ENCODE data around the gene AP4B1.

Gene AP4B1

GRCh38 chr1:113922957-113923356 is 18.4 kb upstream of the AP4B1 start:
- Histone ChIP-seq H3K36me3 (no peaks in the 10 kb centered on the region), H3K27ac (no peak overlapping the region), H3K4me1 (peaks cover 0 to 8% (median 2%) of the 10 kb centered on the region in 4 donors), H3K9me3 (no peaks in the 10 kb centered on the region), H3K27me3 (no peaks in the 10 kb centered on the region), H3K4me3 (no peak overlapping the region)
- intact Hi-C loops (cut with DNase I; ENCODE audit: low total_unique reads): no loop called here
- no peak for DNase-seq
- TF ChIP-seq, protein P1, sequence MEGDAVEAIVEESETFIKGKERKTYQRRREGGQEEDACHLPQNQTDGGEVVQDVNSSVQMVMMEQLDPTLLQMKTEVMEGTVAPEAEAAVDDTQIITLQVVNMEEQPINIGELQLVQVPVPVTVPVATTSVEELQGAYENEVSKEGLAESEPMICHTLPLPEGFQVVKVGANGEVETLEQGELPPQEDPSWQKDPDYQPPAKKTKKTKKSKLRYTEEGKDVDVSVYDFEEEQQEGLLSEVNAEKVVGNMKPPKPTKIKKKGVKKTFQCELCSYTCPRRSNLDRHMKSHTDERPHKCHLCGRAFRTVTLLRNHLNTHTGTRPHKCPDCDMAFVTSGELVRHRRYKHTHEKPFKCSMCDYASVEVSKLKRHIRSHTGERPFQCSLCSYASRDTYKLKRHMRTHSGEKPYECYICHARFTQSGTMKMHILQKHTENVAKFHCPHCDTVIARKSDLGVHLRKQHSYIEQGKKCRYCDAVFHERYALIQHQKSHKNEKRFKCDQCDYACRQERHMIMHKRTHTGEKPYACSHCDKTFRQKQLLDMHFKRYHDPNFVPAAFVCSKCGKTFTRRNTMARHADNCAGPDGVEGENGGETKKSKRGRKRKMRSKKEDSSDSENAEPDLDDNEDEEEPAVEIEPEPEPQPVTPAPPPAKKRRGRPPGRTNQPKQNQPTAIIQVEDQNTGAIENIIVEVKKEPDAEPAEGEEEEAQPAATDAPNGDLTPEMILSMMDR (IDR thresholded peaks at IDR 0.05): no peak

DNA sequence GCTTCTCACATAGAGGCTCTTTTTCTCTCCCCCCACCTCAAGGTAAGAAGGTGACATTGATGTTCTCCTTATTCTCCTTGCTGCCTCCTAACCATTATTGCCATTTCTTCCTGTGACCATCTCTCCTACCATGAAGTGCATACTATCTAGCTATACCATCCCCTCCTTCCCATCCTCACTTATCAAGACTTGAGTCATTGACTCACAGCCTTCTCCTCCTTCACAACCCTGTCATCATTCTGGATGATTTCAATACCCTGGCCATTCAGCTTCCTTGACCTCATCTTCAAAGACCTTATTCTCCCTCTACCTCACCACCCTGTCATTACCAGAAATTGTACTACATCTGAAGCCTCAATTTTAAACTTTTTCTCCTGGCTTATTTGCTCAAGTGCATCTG is 13.6 kb upstream of the AP4B1 start:
- TF ChIP-seq, protein P1 (IDR thresholded peaks at IDR 0.05): no peak
- Histone ChIP-seq H3K9me3 (no peaks in the 10 kb centered on the region), H3K27me3 (no peaks in the 10 kb centered on the region), H3K4me1 (peaks cover 0 to 3% (median 2%) of the 10 kb centered on the region in 4 donors), H3K27ac (no peak overlapping the region), H3K36me3 (no peaks in the 10 kb centered on the region), H3K4me3 (no peak overlapping the region)
- intact Hi-C loops (cut with DNase I; ENCODE audit: low total_unique reads): no loop called here
- DNase-seq: no peak

DNA sequence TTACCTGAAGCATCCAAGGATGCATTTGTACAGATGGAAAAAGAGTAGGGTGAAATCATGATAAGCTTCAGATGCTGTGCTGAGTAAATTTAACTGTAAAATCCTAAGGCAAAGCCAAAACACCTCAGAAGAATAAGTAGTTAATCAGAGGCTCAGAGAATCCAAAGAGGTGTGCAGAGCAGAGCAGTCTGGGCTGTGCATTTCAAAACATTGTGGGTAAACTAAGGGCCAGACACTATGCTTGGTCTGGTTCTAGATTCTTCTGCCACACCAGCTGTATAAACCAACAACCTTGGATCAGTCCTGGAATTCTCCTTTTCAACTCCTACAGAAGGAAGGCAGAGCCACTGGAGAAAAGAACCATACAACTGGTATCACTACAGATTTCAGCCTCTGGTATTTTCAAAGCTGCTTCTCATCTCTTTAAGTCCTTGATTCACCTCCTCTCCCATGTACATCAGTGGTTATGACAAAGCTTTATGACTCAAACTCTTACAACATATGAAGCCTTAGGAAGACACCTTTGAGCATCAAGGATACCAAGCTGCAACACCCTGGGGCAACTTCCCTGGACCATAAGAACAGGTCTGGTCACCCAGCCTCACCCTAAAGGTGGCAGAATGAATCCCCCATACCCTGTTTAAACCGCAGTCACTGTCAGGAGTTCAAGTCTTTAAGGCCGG is 12.9 kb upstream of the AP4B1 start:
- Histone ChIP-seq H3K4me3 (no peak overlapping the region), H3K36me3 (no peaks in the 10 kb centered on the region), H3K9me3 (no peaks in the 10 kb centered on the region), H3K27ac (no peak overlapping the region), H3K27me3 (no peaks in the 10 kb centered on the region), H3K4me1 (peaks cover 0 to 10% (median 9%) of the 10 kb centered on the region in 4 donors)
- intact Hi-C loops (cut with DNase I; ENCODE audit: low total_unique reads): no loop called here
- no peak for DNase-seq
- TF ChIP-seq, protein P1 (IDR thresholded peaks at IDR 0.05): no peak

DNA sequence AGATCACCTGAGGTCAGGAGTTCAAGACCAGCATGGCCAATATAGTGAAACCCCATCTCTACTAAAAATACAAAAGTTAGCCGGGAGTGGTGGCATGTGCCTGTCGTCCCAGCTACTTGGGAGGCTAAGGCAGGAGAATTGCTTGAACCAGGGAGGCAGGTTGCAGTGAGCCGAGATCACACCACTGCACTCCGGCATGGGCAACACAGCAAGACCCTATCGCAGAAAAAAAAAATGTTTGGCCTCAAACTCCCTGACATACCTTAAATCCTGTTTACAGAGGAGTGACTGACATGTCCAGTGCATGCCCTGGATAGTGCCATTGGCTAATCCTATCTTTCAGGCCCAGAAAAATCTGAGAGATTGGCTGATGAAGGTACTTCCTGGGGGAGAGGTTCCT is 12.4 kb upstream of the AP4B1 start:
- no peak overlapping the region for H3K27ac ChIP-seq
- H3K9me3 ChIP-seq: no peaks in the 10 kb centered on the region
- H3K4me1 ChIP-seq: peaks cover 0 to 16% (median 11%) of the 10 kb centered on the region in 4 donors
- TF ChIP-seq, protein P1 (IDR thresholded peaks at IDR 0.05): no peak
- no peak overlapping the region for H3K4me3 ChIP-seq
- H3K36me3 ChIP-seq: peaks cover 0 to 3% (median 1%) of the 10 kb centered on the region in 3 donors
- H3K27me3 ChIP-seq: no peaks in the 10 kb centered on the region
- DNase-seq: no peak
- intact Hi-C loops (cut with DNase I; ENCODE audit: low total_unique reads): no loop called here

DNA sequence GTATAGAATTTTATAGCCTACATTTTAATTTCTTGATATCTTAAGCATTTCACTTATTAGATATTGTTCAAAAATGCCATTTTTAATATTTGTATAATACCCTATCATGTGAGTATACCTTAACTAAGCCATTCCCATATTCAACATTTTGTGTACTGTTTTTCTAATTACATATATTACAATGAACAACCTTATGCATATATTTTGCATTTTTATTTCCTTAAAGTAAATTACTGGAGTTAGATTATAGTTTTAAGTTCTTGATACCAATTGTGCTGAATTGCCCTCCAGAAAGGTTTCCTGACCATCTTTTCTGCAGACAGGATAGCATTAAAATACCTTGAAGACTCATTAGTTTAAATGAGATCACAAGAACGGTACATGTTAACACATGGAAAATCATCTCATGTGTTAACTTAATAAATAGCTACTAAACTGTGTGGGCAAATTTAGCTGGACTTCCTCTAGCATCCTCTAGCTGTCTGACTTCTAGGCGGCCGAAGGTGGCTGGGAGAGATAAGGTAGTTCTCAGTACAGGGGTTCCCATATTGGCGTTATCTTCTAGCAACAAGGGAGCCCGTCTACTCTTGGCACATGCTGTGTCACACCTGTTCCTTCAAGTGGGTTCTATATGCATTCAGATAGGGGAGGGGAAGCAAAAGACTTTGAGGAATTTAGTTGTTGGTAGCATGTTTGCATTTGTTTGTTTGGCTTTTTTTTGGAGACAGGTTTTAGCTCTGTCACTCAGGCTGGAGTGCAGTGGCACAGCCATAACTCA is 9.5 kb upstream of the AP4B1 start:
- no peak for DNase-seq
- TF ChIP-seq, protein P1 (IDR thresholded peaks at IDR 0.05): no peak
- H3K9me3 ChIP-seq: no peaks in the 10 kb centered on the region
- peak overlapping the region in 1 of 2 donors; percentile 85 for H3K27ac ChIP-seq
- H3K4me3 ChIP-seq: no peak overlapping the region
- peaks cover 0 to 19% (median 11%) of the 10 kb centered on the region in 4 donors for H3K4me1 ChIP-seq
- intact Hi-C loops (cut with DNase I; ENCODE audit: low total_unique reads): no loop called here
- H3K36me3 ChIP-seq: peaks cover 0 to 24% (median 17%) of the 10 kb centered on the region in 3 donors
- no peaks in the 10 kb centered on the region for H3K27me3 ChIP-seq

Measured in tibial artery (tissue), 4 donors.